Liver (tissue), 9 donors: Measurements from ENCODE around the gene SP140L. TPM values are rescaled to one million over a fixed set of nuclear protein-coding genes. Genes with fewer than 3 reads are reported as not detected.

Experiments
- DNase-seq: peaks from one replicate; pipeline ENCODE4 v3.0.0-alpha.2; 2017; ENCODE audit warnings: low spot score
- H3K27ac ChIP-seq, 2 donors: one replicate each; pipeline ENCODE4 v1.7.0; 2013; ENCODE audit warnings: inconsistent platforms in 2 of 2, low read length in 2 of 2, control low read depth in 1 of 2, low read depth in 1 of 2, mild to moderate bottlenecking in 1 of 2
- H3K27me3 ChIP-seq, 4 donors: one replicate each; pipeline versions ENCODE4 v1.6.1 to v1.7.0; 2013; ENCODE audit warnings: low read length in 3 of 4, inconsistent platforms in 1 of 4, mild to moderate bottlenecking in 1 of 4, moderate library complexity in 1 of 4; ENCODE audit not compliant: control insufficient read depth in 4 of 4, insufficient read depth in 4 of 4
- H3K36me3 ChIP-seq, 4 donors: one replicate each; pipeline versions ENCODE4 v1.6.1 to v1.7.0; 2013; ENCODE audit warnings: low read length in 3 of 4, mild to moderate bottlenecking in 3 of 4, low read depth in 1 of 4, moderate library complexity in 1 of 4; ENCODE audit not compliant: control insufficient read depth in 4 of 4, insufficient read depth in 3 of 4
- H3K4me1 ChIP-seq, 4 donors: one replicate each; pipeline versions ENCODE4 v1.6.1 to v1.7.0; 2013; ENCODE audit warnings: low read length in 3 of 4, mild to moderate bottlenecking in 3 of 4, moderate library complexity in 1 of 4; ENCODE audit not compliant: control insufficient read depth in 4 of 4, insufficient read depth in 4 of 4
- H3K4me3 ChIP-seq, 3 donors: one replicate each; pipeline versions ENCODE4 v1.6.1 to v1.7.0; 2013; ENCODE audit warnings: low read length in 3 of 3, control low read depth in 1 of 3, low read depth in 1 of 3, mild to moderate bottlenecking in 1 of 3
- H3K9ac ChIP-seq, 2 donors: one replicate each; pipeline ENCODE4 v1.7.0; 2013; ENCODE audit warnings: low read length in 2 of 2, mild to moderate bottlenecking in 2 of 2, moderate library complexity in 2 of 2, control low read depth in 1 of 2, low read depth in 1 of 2
- H3K9me3 ChIP-seq, 4 donors: one replicate each; pipeline versions ENCODE4 v1.6.1 to v1.7.0; 2013; ENCODE audit warnings: low read length in 3 of 4; ENCODE audit not compliant: control insufficient read depth in 4 of 4
- EGR1 ChIP-seq, 2 donors: IDR thresholded peaks; 2 replicates each; pipeline ENCODE4 v1.6.1; 2016 to 2018; ENCODE audit warnings: antibody characterized with exemption in 2 of 2, low read depth in 2 of 2
- FOXA1 ChIP-seq: IDR thresholded peaks from 2 replicates; pipeline ENCODE4 v1.6.1; 2016; ENCODE audit warnings: antibody characterized with exemption
- FOXA2 ChIP-seq: IDR thresholded peaks from 2 replicates; pipeline ENCODE4 v1.6.1; 2016; ENCODE audit warnings: antibody characterized with exemption
- GABPA ChIP-seq, 2 donors: IDR thresholded peaks in 1 of 2; conservative IDR thresholded peaks in 1 of 2; 2 replicates each; pipeline ENCODE4 v1.6.1; 2016; ENCODE audit warnings: antibody characterized with exemption in 2 of 2, mild to moderate bottlenecking in 1 of 2, moderate library complexity in 1 of 2
- HNF4A ChIP-seq, 2 donors: conservative IDR thresholded peaks; 2 replicates each; pipeline ENCODE4 v1.6.1; 2016; ENCODE audit warnings: antibody characterized with exemption in 2 of 2, mild to moderate bottlenecking in 2 of 2
- HNF4G ChIP-seq: IDR thresholded peaks from 2 replicates; pipeline ENCODE4 v1.6.1; 2016; ENCODE audit warnings: antibody characterized with exemption
- JUND ChIP-seq, 2 donors: IDR thresholded peaks; 2 replicates each; pipeline ENCODE4 v1.6.1; 2016; ENCODE audit warnings: antibody characterized with exemption in 2 of 2
- NR2F2 ChIP-seq: IDR thresholded peaks from 2 replicates; pipeline ENCODE4 v1.6.1; 2016; ENCODE audit warnings: antibody characterized with exemption
- RAD21 ChIP-seq, 2 donors: IDR thresholded peaks; 2 replicates each; pipeline ENCODE4 v1.6.1; 2016; ENCODE audit warnings: antibody characterized with exemption in 2 of 2, mild to moderate bottlenecking in 2 of 2
- RXRA ChIP-seq, 2 donors: IDR thresholded peaks; 2 replicates each; pipeline ENCODE4 v1.6.1; 2017 to 2018; ENCODE audit warnings: antibody characterized with exemption in 2 of 2, mild to moderate bottlenecking in 1 of 2
- SP1 ChIP-seq: IDR thresholded peaks from 2 replicates; pipeline ENCODE4 v1.6.1; 2018; ENCODE audit warnings: antibody characterized with exemption, mild to moderate bottlenecking
- TAF1 ChIP-seq: conservative IDR thresholded peaks from 2 replicates; pipeline ENCODE4 v1.6.1; 2016; ENCODE audit warnings: antibody characterized with exemption, mild to moderate bottlenecking
- YY1 ChIP-seq: IDR thresholded peaks from 2 replicates; pipeline ENCODE4 v1.6.1; 2016; ENCODE audit warnings: antibody characterized with exemption, mild to moderate bottlenecking
- WGBS: extraction: QIAGEN DNeasy Blood & Tissue Kit; methylation state at CpG from one replicate; pipeline ENCODE4 v1.1.7; 2013; 5-methylcytosine and 5-hydroxymethylcytosine counted together
- polyA plus RNA-seq, 2 donors: library from polyadenylated mRNA; stranded (reverse) in 1 of 2; unstranded in 1 of 2; fragments of 200-250 nt in 1 of 2; fragments of >200 nt in 1 of 2; fragmentation: Nextera tagmentation in 1 of 2; extraction: Ambion mirVana in 1 of 2; gene quantifications; one replicate each; pipeline versions ENCODE4 v1.2.1 to v1.2.3, GENCODE V29; 2013 to 2015
- total RNA-seq, 2 donors: library from RNA; depleted of rRNA; stranded (reverse); fragments of >200 nt; gene quantifications; one replicate each; pipeline ENCODE4 v1.2.3, GENCODE V29; 2014
- TF ChIP-seq, protein P1 (sequence below): fragments of 150-350 bp; IDR thresholded peaks from 2 replicates; pipeline ENCODE4 v1.5.1; 2017; ENCODE audit warnings: improper control_type of control experiment, low read depth, low read length; ENCODE audit not compliant: missing input control
- TF ChIP-seq, protein P2 (sequence below): IDR thresholded peaks from 2 replicates; pipeline ENCODE4 v1.6.1; 2016; ENCODE audit warnings: antibody characterized with exemption
- TF ChIP-seq, protein P3 (sequence below): IDR thresholded peaks from 2 replicates; pipeline ENCODE4 v1.6.1; 2016; ENCODE audit warnings: antibody characterized with exemption
- TF ChIP-seq, protein P4 (sequence below): IDR thresholded peaks from 2 replicates; pipeline ENCODE4 v1.6.1; 2016; ENCODE audit warnings: antibody characterized with exemption, mild to moderate bottlenecking
- TF ChIP-seq, protein P5 (sequence below): IDR thresholded peaks from 2 replicates; pipeline ENCODE4 v1.6.1; 2016; ENCODE audit warnings: antibody characterized with exemption
- donor health status: healthy.
- donor health status: healthy.
- donor health status: healthy.
- donor health status: healthy.
- donor health status: healthy.

SP140L gene
- total and polyA plus RNA-seq, 4 donors, result 3.1 to 21.5 (median 6.6) TPM

DNA sequence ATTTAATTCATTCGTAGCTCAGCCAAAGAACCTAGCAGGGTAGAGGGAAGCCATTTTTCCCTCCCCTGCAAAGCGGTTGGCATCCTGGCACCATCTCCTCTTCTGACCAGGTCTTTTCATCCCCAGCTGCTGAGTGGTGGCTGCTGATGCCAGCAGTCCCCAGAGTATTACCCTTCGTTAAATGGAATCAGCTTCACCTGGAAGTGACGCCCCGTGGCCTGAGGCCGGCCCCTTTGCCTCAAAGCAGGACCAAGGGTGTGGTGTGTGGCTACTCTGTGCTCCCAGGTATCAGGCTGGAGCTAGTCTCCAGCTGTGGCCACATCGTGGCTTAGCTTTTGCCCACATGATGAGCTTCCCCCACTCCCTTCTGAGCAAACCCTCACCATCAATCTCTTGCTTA is 76.8 kb downstream of the SP140L start:
- 92% methylated on average over 7 of the region's 7 CpGs for WGBS
- no peak overlapping the region for H3K4me3 ChIP-seq
- no peak overlapping the region for H3K27ac ChIP-seq
- H3K27me3 ChIP-seq, result no peaks in the 10 kb centered on the region
- H3K36me3 ChIP-seq, result peaks cover 7 to 23% (median 16%) of the 10 kb centered on the region in 4 donors
- DNase-seq, result no peak
- no peak for TF ChIP-seq FOXA2
- no peak for TF ChIP-seq FOXA1
- no peak for TF ChIP-seq HNF4A (conservative IDR thresholded peaks at IDR 0.05)
- TF ChIP-seq, protein P1, sequence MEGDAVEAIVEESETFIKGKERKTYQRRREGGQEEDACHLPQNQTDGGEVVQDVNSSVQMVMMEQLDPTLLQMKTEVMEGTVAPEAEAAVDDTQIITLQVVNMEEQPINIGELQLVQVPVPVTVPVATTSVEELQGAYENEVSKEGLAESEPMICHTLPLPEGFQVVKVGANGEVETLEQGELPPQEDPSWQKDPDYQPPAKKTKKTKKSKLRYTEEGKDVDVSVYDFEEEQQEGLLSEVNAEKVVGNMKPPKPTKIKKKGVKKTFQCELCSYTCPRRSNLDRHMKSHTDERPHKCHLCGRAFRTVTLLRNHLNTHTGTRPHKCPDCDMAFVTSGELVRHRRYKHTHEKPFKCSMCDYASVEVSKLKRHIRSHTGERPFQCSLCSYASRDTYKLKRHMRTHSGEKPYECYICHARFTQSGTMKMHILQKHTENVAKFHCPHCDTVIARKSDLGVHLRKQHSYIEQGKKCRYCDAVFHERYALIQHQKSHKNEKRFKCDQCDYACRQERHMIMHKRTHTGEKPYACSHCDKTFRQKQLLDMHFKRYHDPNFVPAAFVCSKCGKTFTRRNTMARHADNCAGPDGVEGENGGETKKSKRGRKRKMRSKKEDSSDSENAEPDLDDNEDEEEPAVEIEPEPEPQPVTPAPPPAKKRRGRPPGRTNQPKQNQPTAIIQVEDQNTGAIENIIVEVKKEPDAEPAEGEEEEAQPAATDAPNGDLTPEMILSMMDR, result no peak
- no peak for TF ChIP-seq JUND (IDR thresholded peaks at IDR 0.05)
- TF ChIP-seq, protein P2, sequence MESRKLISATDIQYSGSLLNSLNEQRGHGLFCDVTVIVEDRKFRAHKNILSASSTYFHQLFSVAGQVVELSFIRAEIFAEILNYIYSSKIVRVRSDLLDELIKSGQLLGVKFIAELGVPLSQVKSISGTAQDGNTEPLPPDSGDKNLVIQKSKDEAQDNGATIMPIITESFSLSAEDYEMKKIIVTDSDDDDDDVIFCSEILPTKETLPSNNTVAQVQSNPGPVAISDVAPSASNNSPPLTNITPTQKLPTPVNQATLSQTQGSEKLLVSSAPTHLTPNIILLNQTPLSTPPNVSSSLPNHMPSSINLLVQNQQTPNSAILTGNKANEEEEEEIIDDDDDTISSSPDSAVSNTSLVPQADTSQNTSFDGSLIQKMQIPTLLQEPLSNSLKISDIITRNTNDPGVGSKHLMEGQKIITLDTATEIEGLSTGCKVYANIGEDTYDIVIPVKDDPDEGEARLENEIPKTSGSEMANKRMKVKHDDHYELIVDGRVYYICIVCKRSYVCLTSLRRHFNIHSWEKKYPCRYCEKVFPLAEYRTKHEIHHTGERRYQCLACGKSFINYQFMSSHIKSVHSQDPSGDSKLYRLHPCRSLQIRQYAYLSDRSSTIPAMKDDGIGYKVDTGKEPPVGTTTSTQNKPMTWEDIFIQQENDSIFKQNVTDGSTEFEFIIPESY, result no peak
- TF ChIP-seq TAF1, result no peak
- TF ChIP-seq NR2F2, result no peak
- H3K9ac ChIP-seq, result no peak overlapping the region
- H3K4me1 ChIP-seq, result peaks cover 0 to 3% (median 0%) of the 10 kb centered on the region in 4 donors
- H3K9me3 ChIP-seq, result no peaks in the 10 kb centered on the region

DNA sequence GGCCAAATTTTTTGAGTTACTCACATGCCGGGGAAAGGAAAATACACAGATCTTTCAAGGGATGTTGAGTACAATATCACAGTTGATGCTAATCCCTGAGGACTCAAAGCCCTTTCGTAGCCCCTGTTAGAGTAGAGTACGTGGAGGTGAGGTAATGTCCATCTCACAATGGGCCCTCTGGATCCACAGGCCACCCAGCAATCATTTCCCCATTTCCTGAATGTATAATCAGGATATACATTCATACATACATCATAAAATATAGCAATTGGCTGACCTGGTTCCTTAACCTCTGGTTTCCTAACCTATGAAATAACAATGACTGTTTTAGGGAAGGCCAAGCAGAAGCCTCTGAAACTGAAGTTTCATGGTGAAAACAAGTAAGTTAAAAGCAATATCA is 78.8 kb downstream of the SP140L start:
- WGBS, result 97% methylated on average over 3 of the region's 3 CpGs
- Histone ChIP-seq H3K4me3 (no peak overlapping the region), H3K9ac (no peak overlapping the region), H3K4me1 (peaks cover 0 to 3% (median under 1%) of the 10 kb centered on the region in 4 donors), H3K36me3 (peaks cover 6 to 14% (median 9%) of the 10 kb centered on the region in 4 donors), H3K27ac (no peak overlapping the region), H3K9me3 (no peaks in the 10 kb centered on the region), H3K27me3 (no peaks in the 10 kb centered on the region)
- no peak for DNase-seq
- TF ChIP-seq YY1, result no peak
- TF ChIP-seq GABPA (IDR thresholded peaks at IDR 0.05 in 1 of 2, conservative IDR thresholded peaks at IDR 0.05 in 1 of 2), result no peak
- no peak for TF ChIP-seq FOXA1
- TF ChIP-seq RAD21 (IDR thresholded peaks at IDR 0.05), result no peak
- TF ChIP-seq, protein P1, result no peak
- TF ChIP-seq TAF1, result no peak
- TF ChIP-seq HNF4G, result no peak
- no peak for TF ChIP-seq JUND (IDR thresholded peaks at IDR 0.05)
- TF ChIP-seq, protein P3, sequence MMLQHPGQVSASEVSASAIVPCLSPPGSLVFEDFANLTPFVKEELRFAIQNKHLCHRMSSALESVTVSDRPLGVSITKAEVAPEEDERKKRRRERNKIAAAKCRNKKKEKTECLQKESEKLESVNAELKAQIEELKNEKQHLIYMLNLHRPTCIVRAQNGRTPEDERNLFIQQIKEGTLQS, result no peak
- no peak for TF ChIP-seq SP1
- no peak for TF ChIP-seq RXRA (IDR thresholded peaks at IDR 0.05)
- no peak for TF ChIP-seq FOXA2
- TF ChIP-seq, protein P2, result no peak
- no peak for TF ChIP-seq NR2F2
- TF ChIP-seq, protein P4, sequence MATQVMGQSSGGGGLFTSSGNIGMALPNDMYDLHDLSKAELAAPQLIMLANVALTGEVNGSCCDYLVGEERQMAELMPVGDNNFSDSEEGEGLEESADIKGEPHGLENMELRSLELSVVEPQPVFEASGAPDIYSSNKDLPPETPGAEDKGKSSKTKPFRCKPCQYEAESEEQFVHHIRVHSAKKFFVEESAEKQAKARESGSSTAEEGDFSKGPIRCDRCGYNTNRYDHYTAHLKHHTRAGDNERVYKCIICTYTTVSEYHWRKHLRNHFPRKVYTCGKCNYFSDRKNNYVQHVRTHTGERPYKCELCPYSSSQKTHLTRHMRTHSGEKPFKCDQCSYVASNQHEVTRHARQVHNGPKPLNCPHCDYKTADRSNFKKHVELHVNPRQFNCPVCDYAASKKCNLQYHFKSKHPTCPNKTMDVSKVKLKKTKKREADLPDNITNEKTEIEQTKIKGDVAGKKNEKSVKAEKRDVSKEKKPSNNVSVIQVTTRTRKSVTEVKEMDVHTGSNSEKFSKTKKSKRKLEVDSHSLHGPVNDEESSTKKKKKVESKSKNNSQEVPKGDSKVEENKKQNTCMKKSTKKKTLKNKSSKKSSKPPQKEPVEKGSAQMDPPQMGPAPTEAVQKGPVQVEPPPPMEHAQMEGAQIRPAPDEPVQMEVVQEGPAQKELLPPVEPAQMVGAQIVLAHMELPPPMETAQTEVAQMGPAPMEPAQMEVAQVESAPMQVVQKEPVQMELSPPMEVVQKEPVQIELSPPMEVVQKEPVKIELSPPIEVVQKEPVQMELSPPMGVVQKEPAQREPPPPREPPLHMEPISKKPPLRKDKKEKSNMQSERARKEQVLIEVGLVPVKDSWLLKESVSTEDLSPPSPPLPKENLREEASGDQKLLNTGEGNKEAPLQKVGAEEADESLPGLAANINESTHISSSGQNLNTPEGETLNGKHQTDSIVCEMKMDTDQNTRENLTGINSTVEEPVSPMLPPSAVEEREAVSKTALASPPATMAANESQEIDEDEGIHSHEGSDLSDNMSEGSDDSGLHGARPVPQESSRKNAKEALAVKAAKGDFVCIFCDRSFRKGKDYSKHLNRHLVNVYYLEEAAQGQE, result no peak
- TF ChIP-seq, protein P5, sequence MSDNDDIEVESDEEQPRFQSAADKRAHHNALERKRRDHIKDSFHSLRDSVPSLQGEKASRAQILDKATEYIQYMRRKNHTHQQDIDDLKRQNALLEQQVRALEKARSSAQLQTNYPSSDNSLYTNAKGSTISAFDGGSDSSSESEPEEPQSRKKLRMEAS, result no peak
- TF ChIP-seq HNF4A (conservative IDR thresholded peaks at IDR 0.05), result no peak
- no peak for TF ChIP-seq EGR1 (IDR thresholded peaks at IDR 0.05; ENCODE audit: low read depth in 2 of 2)
